ENCODE data around the gene KLF16.

The KLF16 gene

GRCh38 chr19:1823539-1824251 is 39.7 kb downstream of the KLF16 start:
- DNase-seq (ENCODE audit: low read depth) = no peak
- no peak overlapping the region for H3K4me3 ChIP-seq (ENCODE audit: low read depth, low read length)

GRCh38 chr19:1823020-1823419 is 40.4 kb downstream of the KLF16 start:
- TF ChIP-seq CTCF (conservative IDR thresholded peaks at IDR 0.05; ENCODE audit: low read depth, low read length) = no peak
- H3K4me3 ChIP-seq (ENCODE audit: low read depth, low read length) = no peak overlapping the region
- no peak for DNase-seq (ENCODE audit: low read depth)

More at GRCh38 chr19:1823539-1824251, 39.7 kb downstream of the KLF16 start:
- no peak for TF ChIP-seq CTCF (conservative IDR thresholded peaks at IDR 0.05; ENCODE audit: low read depth, low read length)

GRCh38 chr19:1822210-1822609 is 41.2 kb downstream of the KLF16 start:
- TF ChIP-seq CTCF (conservative IDR thresholded peaks at IDR 0.05; ENCODE audit: low read depth, low read length) = no peak
- DNase-seq (ENCODE audit: low read depth) = no peak
- no peak overlapping the region for H3K4me3 ChIP-seq (ENCODE audit: low read depth, low read length)

GRCh38 chr19:1819341-1820255 is 43.8 kb downstream of the KLF16 start:
- H3K4me3 ChIP-seq (ENCODE audit: low read depth, low read length) = no peak overlapping the region
- DNase-seq (ENCODE audit: low read depth) = no peak
- no peak for TF ChIP-seq CTCF (conservative IDR thresholded peaks at IDR 0.05; ENCODE audit: low read depth, low read length)

GRCh38 chr19:1818549-1819195 is 44.7 kb downstream of the KLF16 start:
- no peak for DNase-seq (ENCODE audit: low read depth)
- H3K4me3 ChIP-seq (ENCODE audit: low read depth, low read length) = no peak overlapping the region
- TF ChIP-seq CTCF (conservative IDR thresholded peaks at IDR 0.05; ENCODE audit: low read depth, low read length) = no peak

GRCh38 chr19:1817553-1818179 is 45.7 kb downstream of the KLF16 start:
- no peak overlapping the region for H3K4me3 ChIP-seq (ENCODE audit: low read depth, low read length)

More at GRCh38 chr19:1817553-1818179, 45.7 kb downstream of the KLF16 start:
- no peak for DNase-seq (ENCODE audit: low read depth)
- TF ChIP-seq CTCF (conservative IDR thresholded peaks at IDR 0.05; ENCODE audit: low read depth, low read length) = no peak

All from choroid plexus epithelial cell (primary cell).